Keratinocyte (primary cell): ENCODE data around the gene PLCL2. TPM values are rescaled to one million over a fixed set of nuclear protein-coding genes. Genes with fewer than 3 reads are reported as not detected.

Source experiments
- DNase-seq: peaks from one replicate; pipeline ENCODE4 v3.0.0-alpha.2; 2011; ENCODE audit warnings: low read depth, missing footprints, low spot score
- FAIRE-seq: peaks from 2 replicates; lab custom pipeline; 2011; peaks lifted over from hg19 to GRCh38; lab: Jason Lieb, UNC
- H2AFZ ChIP-seq: 2 replicates; pipeline ENCODE4 v1.6.0; 2012; ENCODE audit warnings: low read length, control low read depth, inconsistent platforms; ENCODE audit not compliant: control insufficient read depth
- H3K27ac ChIP-seq: 2 replicates; pipeline ENCODE4 v1.5.1; 2011; ENCODE audit warnings: low read length; ENCODE audit not compliant: control insufficient read depth, insufficient read depth
- H3K27me3 ChIP-seq: 3 replicates; pipeline ENCODE4 v1.6.0; 2011; ENCODE audit warnings: low read length; ENCODE audit not compliant: control insufficient read depth, insufficient read depth; ENCODE audit errors: extremely low read depth
- H3K36me3 ChIP-seq, 2 experiments: 2 replicates in 1 of 2; 3 replicates in 1 of 2; pipeline ENCODE4 v1.5.1; 2011; ENCODE audit warnings: low read length in 2 of 2, mild to moderate bottlenecking in 1 of 2; ENCODE audit not compliant: control insufficient read depth in 2 of 2, insufficient read depth in 2 of 2; ENCODE audit errors: extremely low read depth in 1 of 2
- H3K4me1 ChIP-seq: 3 replicates; pipeline ENCODE4 v1.5.1; 2011; ENCODE audit warnings: low read length; ENCODE audit not compliant: control insufficient read depth, insufficient read depth; ENCODE audit errors: extremely low read depth
- H3K4me2 ChIP-seq: 3 replicates; pipeline ENCODE4 v1.6.0; 2011; ENCODE audit warnings: low read depth, low read length; ENCODE audit not compliant: control insufficient read depth, insufficient read depth; ENCODE audit errors: extremely low read depth
- H3K4me3 ChIP-seq, 3 experiments: fragments of 200-600 bp in 1 of 3; sonication (generic) in 1 of 3; 2 replicates in 2 of 3; 3 replicates in 1 of 3; pipeline ENCODE4 v1.5.1; 2011 to 2016; ENCODE audit warnings: low read length in 3 of 3, mild to moderate bottlenecking in 3 of 3, control low read depth in 2 of 3, inconsistent platforms in 1 of 3, low read depth in 1 of 3, mixed read lengths in 1 of 3, mixed run types in 1 of 3, moderate library complexity in 1 of 3; ENCODE audit not compliant: control insufficient read depth in 2 of 3, insufficient read depth in 2 of 3; ENCODE audit errors: extremely low read depth in 1 of 3
- H3K79me2 ChIP-seq: 2 replicates; pipeline ENCODE4 v1.6.0; 2012; ENCODE audit warnings: low read length; ENCODE audit not compliant: control insufficient read depth, insufficient read depth
- H3K9ac ChIP-seq: 3 replicates; pipeline ENCODE4 v1.6.0; 2011; ENCODE audit warnings: low read length; ENCODE audit not compliant: control insufficient read depth, insufficient read depth; ENCODE audit errors: extremely low read depth
- H3K9me1 ChIP-seq: 3 replicates; pipeline ENCODE4 v1.6.0; 2011; ENCODE audit warnings: low read length; ENCODE audit not compliant: control insufficient read depth, insufficient read depth; ENCODE audit errors: extremely low read depth
- H3K9me3 ChIP-seq: 2 replicates; pipeline ENCODE4 v1.5.1; 2012; ENCODE audit warnings: low read depth, low read length; ENCODE audit not compliant: control insufficient read depth
- H4K20me1 ChIP-seq: 3 replicates; pipeline ENCODE4 v1.6.0; 2011; ENCODE audit warnings: low read length; ENCODE audit not compliant: control insufficient read depth, insufficient read depth; ENCODE audit errors: extremely low read depth
- EZH2 ChIP-seq: IDR thresholded peaks from one replicate; pipeline ENCODE4 v1.6.1; 2012; ENCODE audit warnings: inconsistent platforms, mild to moderate bottlenecking, low read length, moderate library complexity
- dilution Hi-C: fragments of 300-500 bp; cut with MboI; formaldehyde crosslinking; loops from one replicate; pipeline ENCODE4 v1.7.0; 2020; ENCODE audit warnings: low sequenced_read_pairs; ENCODE audit not compliant: extremely low pct_ligation_motif_present
- polyA plus RNA-seq, 5 experiments: library from polyadenylated mRNA; depleted of rRNA in 3 of 5; stranded (reverse) in 3 of 5; stranded (forward) in 1 of 5; unstranded in 1 of 5; fragments of >200 nt; gene quantifications; 1 replicate in 1 of 5; 2 replicates in 3 of 5; 3 replicates in 1 of 5; pipeline versions ENCODE4 v1.2.1 to v1.2.3, GENCODE V29; 2011 to 2012; ENCODE audit warnings: missing spikeins in 2 of 5, low read depth in 1 of 5, low replicate concordance in 1 of 5
- TF ChIP-seq, protein P1 (sequence below), 3 experiments: IDR thresholded peaks in 1 of 3; conservative IDR thresholded peaks in 1 of 3; optimal IDR thresholded peaks in 1 of 3; 2 replicates in 2 of 3; 3 replicates in 1 of 3; pipeline versions ENCODE3 to v1.5.1; 2011; ENCODE audit warnings: low read length in 3 of 3, mild to moderate bottlenecking in 3 of 3, moderate library complexity in 2 of 3, control low read depth in 1 of 3, inconsistent platforms in 1 of 3; ENCODE audit not compliant: insufficient read depth in 2 of 3; ENCODE audit errors: extremely low read depth in 1 of 3

The PLCL2 gene
- polyA plus RNA-seq, 1 donor (not counting 4 experiments of a cell fraction or from before 2014, with no cell fraction given): 0.20 TPM

DNA sequence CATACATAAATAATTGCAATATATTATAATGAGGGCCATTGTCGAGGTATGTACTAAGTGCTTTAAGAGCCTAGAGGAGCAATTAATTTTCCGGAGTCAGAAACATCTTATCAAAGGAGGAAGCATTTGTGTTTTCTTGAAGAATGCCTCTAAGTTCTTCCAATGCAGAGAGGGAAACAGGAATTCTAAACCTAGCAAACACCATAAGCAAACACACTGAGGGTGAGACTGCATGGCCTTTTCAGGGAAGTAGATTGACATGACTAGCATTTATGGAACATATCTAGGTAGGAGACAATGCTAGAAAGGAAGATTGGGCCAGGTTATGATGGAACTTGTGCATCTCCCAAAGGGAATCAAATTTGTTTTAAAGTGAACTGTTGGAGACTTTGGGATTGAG, 7.2 kb upstream of the PLCL2 start:
- Histone ChIP-seq H3K9me1 (no peaks in the 10 kb centered on the region), H2AFZ (no peak overlapping the region), H3K79me2 (no peaks in the 10 kb centered on the region), H3K9me3 (no peaks in the 10 kb centered on the region), H4K20me1 (no peaks in the 10 kb centered on the region), H3K4me3 (no peak overlapping the region), H3K4me2 (no peak overlapping the region), H3K27ac (no peak overlapping the region), H3K27me3 (no peaks in the 10 kb centered on the region), H3K9ac (no peak overlapping the region), H3K4me1 (no peaks in the 10 kb centered on the region), H3K36me3 (no peaks in the 10 kb centered on the region)
- TF ChIP-seq EZH2: no peak
- TF ChIP-seq, protein P1, sequence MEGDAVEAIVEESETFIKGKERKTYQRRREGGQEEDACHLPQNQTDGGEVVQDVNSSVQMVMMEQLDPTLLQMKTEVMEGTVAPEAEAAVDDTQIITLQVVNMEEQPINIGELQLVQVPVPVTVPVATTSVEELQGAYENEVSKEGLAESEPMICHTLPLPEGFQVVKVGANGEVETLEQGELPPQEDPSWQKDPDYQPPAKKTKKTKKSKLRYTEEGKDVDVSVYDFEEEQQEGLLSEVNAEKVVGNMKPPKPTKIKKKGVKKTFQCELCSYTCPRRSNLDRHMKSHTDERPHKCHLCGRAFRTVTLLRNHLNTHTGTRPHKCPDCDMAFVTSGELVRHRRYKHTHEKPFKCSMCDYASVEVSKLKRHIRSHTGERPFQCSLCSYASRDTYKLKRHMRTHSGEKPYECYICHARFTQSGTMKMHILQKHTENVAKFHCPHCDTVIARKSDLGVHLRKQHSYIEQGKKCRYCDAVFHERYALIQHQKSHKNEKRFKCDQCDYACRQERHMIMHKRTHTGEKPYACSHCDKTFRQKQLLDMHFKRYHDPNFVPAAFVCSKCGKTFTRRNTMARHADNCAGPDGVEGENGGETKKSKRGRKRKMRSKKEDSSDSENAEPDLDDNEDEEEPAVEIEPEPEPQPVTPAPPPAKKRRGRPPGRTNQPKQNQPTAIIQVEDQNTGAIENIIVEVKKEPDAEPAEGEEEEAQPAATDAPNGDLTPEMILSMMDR (optimal IDR thresholded peaks at IDR 0.05 in 1 of 3, IDR thresholded peaks at IDR 0.05 in 1 of 3, conservative IDR thresholded peaks at IDR 0.05 in 1 of 3; ENCODE audit: extremely low read depth in 1 of 3, insufficient read depth in 2 of 3, low read length in 3 of 3): no peak
- DNase-seq: no peak
- dilution Hi-C loops: no loop called here
- no peak for FAIRE-seq

DNA sequence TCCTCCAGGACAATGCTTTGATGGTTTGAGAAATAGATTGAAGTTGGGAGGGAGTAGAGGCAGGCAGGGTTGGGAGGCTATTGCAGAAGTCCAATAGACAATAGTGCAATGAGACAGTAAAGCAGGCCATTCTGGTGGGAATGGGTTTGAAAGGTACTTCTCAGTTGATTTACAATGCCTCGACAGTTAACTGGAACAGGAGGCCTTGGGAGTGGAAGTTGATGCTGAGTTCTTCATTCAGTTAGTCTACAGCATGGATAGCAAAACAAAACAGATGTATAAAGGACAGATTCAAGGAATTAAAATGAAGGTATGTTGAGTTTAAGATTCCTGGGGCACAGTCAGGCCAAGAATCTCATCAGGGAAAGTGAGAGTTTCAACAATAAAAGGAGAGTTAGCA, 6.8 kb upstream of the PLCL2 start:
- no peak for TF ChIP-seq EZH2
- TF ChIP-seq, protein P1 (optimal IDR thresholded peaks at IDR 0.05 in 1 of 3, IDR thresholded peaks at IDR 0.05 in 1 of 3, conservative IDR thresholded peaks at IDR 0.05 in 1 of 3; ENCODE audit: extremely low read depth in 1 of 3, insufficient read depth in 2 of 3, low read length in 3 of 3): no peak
- Histone ChIP-seq H3K4me3 (no peak overlapping the region), H3K27ac (no peak overlapping the region), H3K79me2 (no peaks in the 10 kb centered on the region), H2AFZ (no peak overlapping the region), H3K4me2 (no peak overlapping the region), H3K36me3 (no peaks in the 10 kb centered on the region), H3K4me1 (no peaks in the 10 kb centered on the region), H3K9me3 (no peaks in the 10 kb centered on the region), H3K27me3 (no peaks in the 10 kb centered on the region), H3K9me1 (no peaks in the 10 kb centered on the region), H4K20me1 (no peaks in the 10 kb centered on the region), H3K9ac (no peak overlapping the region)
- FAIRE-seq (no peak), DNase-seq (no peak)
- dilution Hi-C loops: no loop called here
